Fibroblast of peridontal ligament (primary cell): Measurements from ENCODE around the gene SPG11.
"Not testable (repeated sequence)": the region's sequence is repeated elsewhere in the genome, so short reads cannot be mapped to it uniquely, and the experiment has no call there.

Source experiments
- DNase-seq: peaks from one replicate; pipeline ENCODE4 v3.0.0-alpha.2; 2010; ENCODE audit errors: extremely low read depth

Gene SPG11, protein sequence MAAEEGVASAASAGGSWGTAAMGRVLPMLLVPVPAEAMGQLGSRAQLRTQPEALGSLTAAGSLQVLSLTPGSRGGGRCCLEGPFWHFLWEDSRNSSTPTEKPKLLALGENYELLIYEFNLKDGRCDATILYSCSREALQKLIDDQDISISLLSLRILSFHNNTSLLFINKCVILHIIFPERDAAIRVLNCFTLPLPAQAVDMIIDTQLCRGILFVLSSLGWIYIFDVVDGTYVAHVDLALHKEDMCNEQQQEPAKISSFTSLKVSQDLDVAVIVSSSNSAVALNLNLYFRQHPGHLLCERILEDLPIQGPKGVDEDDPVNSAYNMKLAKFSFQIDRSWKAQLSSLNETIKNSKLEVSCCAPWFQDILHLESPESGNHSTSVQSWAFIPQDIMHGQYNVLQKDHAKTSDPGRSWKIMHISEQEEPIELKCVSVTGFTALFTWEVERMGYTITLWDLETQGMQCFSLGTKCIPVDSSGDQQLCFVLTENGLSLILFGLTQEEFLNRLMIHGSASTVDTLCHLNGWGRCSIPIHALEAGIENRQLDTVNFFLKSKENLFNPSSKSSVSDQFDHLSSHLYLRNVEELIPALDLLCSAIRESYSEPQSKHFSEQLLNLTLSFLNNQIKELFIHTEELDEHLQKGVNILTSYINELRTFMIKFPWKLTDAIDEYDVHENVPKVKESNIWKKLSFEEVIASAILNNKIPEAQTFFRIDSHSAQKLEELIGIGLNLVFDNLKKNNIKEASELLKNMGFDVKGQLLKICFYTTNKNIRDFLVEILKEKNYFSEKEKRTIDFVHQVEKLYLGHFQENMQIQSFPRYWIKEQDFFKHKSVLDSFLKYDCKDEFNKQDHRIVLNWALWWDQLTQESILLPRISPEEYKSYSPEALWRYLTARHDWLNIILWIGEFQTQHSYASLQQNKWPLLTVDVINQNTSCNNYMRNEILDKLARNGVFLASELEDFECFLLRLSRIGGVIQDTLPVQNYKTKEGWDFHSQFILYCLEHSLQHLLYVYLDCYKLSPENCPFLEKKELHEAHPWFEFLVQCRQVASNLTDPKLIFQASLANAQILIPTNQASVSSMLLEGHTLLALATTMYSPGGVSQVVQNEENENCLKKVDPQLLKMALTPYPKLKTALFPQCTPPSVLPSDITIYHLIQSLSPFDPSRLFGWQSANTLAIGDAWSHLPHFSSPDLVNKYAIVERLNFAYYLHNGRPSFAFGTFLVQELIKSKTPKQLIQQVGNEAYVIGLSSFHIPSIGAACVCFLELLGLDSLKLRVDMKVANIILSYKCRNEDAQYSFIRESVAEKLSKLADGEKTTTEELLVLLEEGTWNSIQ (N-terminal part only)

DNA sequence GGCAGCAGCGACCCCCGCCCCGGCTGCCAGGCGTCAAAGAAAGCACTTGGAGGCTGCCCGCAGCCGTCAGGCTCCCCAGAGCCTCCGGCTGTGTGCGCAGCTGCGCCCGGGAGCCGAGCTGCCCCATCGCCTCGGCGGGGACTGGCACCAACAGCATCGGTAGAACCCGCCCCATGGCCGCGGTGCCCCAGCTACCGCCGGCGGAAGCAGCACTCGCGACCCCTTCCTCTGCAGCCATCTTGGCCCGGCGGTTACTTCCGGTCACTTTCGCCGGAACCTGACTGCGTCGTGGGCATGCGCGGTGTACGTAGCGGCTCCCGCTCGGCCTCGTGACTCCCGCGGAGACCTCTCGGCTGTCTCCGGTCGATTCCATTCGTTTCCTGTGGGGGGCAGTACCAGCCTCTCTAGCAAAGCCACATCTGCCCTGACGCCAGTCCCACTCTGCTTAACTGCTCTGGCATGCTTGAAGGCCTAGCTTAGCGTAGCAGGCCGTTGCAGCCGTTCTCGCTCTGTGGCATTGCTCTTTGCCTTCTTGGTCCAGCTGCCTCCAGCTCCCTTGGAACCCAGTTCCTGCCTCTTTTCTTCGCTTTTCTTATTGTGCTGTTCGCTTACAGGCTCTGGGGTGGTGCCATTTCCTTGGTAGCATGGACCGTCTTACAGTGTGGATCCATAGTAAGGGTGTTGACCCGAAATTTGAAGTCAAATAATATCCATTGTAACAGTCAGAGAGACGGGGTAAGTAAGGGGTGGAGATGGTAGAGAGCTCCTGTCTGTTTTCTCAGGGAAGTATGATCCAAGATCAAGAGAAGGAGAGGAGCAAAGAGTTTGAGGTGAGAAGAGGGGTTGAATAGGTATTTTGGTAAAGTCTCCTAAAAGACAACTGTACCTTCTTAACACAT, at the start of gene SPG11:
Gene SPG11 (minus strand): TSS at position 253 of the 899 bp plus-strand sequence. CDS start 15 bp downstream, at position 238.
- DNase-seq = peak; percentile 98

DNA sequence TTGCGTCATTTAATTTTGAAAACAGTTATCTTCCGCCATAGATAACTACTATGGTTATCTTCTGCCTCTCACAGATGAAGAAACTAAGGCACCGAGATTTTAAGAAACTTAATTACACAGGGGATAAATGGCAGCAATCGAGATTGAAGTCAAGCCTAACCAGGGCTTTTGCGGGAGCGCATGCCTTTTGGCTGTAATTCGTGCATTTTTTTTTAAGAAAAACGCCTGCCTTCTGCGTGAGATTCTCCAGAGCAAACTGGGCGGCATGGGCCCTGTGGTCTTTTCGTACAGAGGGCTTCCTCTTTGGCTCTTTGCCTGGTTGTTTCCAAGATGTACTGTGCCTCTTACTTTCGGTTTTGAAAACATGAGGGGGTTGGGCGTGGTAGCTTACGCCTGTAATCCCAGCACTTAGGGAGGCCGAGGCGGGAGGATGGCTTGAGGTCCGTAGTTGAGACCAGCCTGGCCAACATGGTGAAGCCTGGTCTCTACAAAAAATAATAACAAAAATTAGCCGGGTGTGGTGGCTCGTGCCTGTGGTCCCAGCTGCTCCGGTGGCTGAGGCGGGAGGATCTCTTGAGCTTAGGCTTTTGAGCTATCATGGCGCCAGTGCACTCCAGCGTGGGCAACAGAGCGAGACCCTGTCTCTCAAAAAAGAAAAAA, 49.0 kb upstream of the SPG11 start:
- peak; percentile 86 for DNase-seq

DNA sequence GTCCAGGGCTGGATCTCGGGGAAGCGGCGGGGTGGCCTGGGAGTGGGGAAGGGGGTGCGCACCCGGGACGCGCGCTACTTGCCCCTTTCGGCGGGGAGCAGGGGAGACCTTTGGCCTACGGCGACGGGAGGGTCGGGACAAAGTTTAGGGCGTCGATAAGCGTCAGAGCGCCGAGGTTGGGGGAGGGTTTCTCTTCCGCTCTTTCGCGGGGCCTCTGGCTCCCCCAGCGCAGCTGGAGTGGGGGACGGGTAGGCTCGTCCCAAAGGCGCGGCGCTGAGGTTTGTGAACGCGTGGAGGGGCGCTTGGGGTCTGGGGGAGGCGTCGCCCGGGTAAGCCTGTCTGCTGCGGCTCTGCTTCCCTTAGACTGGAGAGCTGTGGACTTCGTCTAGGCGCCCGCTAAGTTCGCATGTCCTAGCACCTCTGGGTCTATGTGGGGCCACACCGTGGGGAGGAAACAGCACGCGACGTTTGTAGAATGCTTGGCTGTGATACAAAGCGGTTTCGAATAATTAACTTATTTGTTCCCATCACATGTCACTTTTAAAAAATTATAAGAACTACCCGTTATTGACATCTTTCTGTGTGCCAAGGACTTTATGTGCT, 48.4 kb upstream of the SPG11 start:
- DNase-seq = peak; percentile 30

DNA sequence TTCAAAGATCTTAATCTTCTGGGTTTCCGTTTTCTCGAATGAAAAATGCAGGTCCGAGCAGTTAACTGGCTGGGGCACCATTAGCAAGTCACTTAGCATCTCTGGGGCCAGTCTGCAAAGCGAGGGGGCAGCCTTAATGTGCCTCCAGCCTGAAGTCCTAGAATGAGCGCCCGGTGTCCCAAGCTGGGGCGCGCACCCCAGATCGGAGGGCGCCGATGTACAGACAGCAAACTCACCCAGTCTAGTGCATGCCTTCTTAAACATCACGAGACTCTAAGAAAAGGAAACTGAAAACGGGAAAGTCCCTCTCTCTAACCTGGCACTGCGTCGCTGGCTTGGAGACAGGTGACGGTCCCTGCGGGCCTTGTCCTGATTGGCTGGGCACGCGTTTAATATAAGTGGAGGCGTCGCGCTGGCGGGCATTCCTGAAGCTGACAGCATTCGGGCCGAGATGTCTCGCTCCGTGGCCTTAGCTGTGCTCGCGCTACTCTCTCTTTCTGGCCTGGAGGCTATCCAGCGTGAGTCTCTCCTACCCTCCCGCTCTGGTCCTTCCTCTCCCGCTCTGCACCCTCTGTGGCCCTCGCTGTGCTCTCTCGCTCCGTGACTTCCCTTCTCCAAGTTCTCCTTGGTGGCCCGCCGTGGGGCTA, 47.8 kb upstream of the SPG11 start, which contains the start of the genes B2M and PATL2:
Gene B2M (plus strand): TSS at position 422 of the 647 bp plus-strand sequence. CDS start 30 bp downstream, at position 452.
Gene PATL2 (minus strand): TSS at position 228 of the 647 bp plus-strand sequence. CDS start 34,833 bp downstream, outside the sequence.
- DNase-seq = peak; percentile 98

DNA sequence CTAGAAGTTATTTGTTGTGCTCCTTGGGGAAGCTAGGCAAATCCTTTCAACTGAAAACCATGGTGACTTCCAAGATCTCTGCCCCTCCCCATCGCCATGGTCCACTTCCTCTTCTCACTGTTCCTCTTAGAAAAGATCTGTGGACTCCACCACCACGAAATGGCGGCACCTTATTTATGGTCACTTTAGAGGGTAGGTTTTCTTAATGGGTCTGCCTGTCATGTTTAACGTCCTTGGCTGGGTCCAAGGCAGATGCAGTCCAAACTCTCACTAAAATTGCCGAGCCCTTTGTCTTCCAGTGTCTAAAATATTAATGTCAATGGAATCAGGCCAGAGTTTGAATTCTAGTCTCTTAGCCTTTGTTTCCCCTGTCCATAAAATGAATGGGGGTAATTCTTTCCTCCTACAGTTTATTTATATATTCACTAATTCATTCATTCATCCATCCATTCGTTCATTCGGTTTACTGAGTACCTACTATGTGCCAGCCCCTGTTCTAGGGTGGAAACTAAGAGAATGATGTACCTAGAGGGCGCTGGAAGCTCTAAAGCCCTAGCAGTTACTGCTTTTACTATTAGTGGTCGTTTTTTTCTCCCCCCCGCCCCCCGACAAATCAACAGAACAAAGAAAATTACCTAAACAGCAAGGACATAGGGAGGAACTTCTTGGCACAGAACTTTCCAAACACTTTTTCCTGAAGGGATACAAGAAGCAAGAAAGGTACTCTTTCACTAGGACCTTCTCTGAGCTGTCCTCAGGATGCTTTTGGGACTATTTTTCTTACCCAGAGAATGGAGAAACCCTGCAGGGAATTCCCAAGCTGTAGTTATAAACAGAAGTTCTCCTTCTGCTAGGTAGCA, 47.0 kb upstream of the SPG11 start:
- DNase-seq = peak; percentile 51

DNA sequence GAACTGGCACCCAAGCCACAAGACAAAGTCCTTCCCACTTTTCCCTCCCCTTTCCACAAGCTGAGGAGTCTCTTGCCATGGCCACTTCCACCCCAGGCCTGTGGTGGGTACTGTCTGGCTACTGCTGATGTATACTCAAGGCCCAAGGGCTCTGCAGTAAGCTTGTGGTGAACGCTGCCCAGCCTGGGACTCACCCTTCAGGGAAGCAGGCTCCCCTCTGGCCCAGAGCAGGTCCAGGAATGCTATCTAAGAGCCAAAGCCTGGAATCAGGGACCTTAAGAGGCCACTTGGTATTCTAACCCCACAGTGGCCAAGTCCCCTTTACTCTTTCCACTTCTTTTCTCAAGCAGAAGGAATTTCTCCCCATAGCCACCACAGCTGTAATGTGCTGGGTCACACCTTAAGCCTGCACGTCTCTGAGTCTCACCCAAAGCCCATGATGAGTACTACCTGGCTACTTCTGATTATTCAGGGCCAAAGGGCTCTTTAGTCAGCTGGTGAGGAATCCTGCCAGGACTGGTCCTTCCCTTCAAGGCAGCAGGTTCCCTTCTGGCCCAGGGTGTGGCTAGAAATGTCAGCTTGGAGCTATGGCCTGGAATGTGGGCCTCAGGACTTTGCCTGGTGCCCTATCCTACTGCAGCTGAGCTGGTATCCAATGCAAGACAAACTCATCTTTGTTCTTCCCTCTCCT, 43.6 kb upstream of the SPG11 start:
- no peak for DNase-seq

DNA sequence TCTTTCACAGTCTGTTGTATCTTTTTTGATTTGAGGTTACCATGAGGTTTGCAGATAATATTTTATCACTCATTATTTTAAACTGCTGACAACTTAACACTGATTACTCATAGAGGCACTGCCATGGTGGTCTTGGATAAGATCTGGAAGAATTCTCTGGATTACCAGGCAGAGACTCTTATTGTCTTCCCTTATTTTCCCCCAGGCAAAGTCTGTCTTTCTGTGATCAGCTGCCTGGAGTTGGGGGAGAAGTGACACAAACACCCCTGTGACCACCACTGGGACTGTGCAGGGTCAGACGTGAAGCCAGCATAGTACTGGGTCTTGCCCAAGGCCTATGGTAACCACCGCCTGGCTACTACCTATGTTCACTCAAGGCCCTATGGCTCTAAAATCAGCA, 42.9 kb upstream of the SPG11 start:
- no peak for DNase-seq

DNA sequence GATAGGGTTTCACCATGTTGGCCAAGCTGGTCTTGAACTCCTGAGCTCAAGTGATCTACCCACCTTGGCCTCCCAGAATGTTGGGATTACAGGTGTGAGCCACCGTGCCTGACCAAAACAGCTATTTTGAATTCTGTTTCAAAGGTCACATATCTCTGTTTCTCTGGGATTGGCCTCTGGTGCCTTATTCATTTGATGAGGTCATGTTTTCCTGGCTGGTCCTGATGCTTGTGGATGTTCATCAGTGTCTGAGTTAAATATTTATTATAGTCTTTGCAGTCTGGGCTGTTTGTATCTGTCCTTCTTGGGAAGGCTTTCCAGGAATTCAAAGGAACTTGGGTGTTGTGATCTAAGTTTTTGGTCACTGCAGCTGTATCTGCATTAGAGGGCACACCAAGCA, 42.5 kb upstream of the SPG11 start:
- DNase-seq = no peak

DNA sequence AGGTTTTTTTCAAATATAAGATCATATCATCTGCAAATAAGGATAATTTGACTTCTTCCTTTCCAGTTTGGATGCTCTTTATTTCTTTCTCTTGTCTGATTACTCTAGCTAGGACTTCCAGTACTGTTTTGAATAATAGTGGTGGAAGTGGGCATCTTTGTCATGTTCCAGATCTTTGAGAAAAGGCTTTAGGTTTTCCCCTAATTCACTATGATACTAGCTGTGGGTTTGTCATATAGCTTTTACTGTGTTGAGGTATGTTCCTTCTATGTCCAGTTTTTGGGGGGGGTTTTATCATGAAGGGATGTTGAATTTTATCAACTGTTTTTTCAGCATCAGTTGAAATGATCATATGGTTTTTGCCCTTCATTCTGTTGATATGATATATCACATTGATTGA, 37.2 kb upstream of the SPG11 start:
- not testable (repeated sequence) for DNase-seq

DNA sequence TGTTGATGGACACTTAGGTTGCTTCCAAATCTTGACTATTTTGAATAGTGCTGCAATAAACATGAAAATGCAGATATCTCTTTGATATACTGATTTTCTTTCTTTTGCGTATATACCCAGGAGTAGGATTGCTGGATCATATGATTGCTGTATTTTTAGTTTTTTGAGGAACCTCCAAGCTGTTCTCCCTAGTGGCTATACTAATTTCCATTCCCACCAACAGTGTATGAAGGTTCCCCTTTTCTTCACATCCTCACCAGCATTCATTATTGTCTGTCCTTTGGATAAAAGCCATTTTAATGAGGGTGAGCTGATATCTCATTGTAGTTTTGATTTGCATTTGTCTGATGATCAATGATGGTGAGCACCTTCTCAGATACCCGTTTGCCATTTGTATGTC, 35.2 kb upstream of the SPG11 start:
- no peak for DNase-seq

DNA sequence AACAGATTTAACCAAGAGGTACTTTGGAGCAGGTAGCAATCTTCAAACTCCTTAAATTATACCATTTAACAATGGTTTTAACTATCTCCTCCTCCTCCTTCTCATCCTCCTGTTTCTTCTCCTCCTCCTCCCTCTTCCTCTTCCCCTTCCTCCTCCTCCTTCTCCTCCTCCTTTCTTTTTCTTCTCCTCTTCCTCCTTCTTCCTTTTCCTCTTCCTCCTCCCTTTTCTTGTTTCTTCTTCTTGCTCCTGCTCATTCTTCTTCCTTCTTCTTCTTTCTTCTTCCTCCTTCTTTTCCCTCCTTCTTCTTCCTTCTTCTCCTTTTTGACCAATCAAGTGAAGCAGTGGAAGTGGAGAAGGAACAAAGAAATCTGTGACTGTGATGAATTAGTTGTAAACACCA, 33.6 kb upstream of the SPG11 start:
- no peak for DNase-seq

DNA sequence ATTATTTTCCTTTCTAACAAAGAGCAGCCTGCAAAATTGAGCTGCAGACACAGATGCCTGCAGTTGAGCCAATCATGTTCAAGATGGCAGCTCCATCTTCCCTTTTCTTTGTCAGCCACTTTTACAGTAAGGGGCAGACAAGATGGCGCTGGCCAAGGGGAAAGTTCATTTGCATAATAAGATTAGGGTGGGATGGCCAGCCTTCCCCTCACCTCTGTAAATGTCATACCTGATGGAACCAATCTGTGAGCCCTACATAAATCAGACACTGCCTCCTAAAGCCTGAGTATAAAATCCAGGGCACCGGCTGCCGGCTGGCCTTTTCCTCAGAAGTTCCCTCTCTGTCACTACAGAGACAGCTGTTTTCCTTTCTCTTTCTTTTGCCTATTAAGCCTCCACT, 31.8 kb upstream of the SPG11 start:
- no peak for DNase-seq

DNA sequence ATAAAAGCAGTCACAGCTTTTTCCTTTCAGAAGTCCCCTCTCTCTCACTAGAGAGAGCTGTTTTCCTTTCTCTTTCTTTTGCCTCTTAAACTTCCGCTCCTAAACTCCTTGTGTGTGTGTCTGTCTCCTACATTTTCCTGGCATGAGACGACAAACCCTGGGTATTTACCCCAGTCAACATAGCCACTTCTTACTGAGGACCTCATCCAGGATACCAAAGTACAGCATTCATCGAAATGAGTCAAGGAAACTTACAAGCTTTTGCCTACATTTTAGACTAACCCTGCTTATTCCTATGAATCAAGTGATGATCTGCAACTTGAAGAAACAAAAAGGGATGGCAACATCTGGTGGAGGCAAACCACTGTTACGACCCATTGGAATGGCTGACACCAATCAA, 31.0 kb upstream of the SPG11 start:
- DNase-seq = no peak

DNA sequence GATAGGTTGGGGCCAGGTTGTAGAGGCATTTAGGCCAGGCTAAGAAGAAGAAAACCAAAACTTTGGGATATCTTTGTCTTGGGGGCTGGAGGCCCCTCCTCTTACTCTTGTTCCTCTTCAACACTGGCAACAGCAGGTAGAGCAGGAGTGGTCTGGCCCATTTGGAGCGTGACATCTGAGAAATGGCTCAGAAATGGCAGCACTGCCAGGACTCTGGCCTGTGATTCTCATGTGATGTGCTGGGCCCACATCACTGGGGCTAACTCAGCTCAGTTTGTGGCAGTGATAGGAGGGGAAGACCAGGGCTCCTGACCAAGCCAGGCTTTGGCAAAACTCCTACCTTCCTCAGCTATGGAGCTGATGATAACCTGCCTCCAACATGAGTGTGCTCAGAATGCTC, 29.2 kb upstream of the SPG11 start:
- no peak for DNase-seq

DNA sequence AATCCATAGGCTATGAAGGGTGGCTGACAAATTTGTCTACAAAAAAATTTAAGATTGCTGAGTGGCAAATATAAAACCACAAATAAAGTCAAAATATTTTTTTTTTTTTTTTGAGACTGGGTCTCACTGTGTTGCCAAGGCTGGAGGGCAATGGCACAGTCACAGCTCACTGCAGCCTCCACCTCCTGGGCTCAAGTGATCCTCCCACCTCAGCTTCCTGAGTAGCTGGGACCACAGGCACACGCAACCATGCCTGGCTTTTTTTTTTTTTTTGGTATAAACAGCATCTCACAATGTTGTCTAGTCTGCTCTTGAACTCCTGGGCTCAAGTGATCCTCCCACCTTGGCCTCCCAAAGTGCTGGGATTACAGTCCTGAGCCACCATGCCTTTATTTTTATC, 26.8 kb upstream of the SPG11 start:
- not testable (repeated sequence) for DNase-seq

DNA sequence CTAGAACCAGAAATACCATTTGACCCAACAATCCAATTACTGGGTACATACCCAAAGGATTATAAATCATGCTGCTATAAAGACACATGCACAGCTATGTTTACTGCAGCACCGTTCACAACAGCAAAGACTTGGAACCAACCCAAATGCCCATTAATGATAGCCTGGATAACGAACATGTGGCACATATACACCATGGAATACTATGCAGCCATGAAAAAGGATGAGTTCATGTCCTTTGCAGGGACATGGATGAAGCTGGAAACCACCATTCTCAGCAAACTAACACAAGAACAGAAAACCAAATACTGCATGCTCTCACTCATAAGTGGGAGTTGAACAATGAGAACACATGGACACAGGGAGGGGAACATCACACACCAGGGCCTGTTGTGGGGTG, 25.9 kb upstream of the SPG11 start:
- not testable (repeated sequence) for DNase-seq
